ENCODE measurements around the gene TMEM109.

TMEM109 gene, protein sequence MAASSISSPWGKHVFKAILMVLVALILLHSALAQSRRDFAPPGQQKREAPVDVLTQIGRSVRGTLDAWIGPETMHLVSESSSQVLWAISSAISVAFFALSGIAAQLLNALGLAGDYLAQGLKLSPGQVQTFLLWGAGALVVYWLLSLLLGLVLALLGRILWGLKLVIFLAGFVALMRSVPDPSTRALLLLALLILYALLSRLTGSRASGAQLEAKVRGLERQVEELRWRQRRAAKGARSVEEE

DNA sequence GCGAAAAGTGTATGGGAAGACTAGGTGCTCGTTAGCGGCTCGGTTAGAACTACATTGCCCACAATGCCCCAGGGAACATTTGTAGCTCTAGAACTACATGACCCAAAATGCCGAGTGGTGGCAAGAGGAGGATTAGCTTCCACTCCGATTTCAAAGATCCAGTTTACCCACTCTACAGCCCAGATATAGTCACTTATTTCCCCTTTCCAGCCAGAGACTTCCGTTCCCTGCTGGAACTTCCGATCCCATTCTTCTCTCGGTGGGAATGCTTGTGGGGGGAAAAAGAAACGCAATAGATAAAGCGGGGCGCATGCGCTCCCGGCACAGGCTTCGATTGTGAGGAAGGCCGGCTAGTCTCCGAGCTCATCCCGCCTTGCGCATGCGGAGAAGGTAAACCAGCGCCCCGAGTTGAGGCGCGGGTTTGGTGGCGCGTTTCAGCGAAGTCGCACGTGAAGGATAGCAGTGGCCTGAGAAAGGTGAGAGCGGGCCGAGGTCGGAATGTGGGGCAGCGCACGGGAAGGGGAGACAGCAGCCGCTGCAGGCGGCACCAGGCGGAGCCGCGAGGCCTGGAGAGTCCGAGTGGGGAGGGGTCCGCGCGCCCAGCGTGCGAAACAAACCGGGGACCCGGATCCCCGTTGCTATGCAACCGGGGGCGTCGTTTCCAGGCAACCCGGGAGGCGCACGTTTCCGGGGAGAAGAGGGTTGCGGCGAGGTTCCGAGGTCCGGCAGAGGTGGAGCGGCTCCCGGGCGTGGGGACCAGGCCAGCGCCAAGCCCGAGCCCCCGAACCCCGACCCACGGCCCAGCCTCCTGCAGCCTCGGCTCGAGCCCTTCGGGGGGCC, at the start of gene TMEM109:
TSS of gene TMEM109 (plus strand) at position 366 of the 840 bp plus-strand sequence. CDS start 5,536 bp downstream, outside the sequence.
- Mint-ChIP-seq H3K9me3 (no peaks in the 10 kb centered on the region), H3K4me3 (peak within 1 kb of the TSS; percentile 95 to 98 (median 97)), H3K27me3 (ENCODE audit: low read depth) (no peaks in the 10 kb centered on the region), H3K36me3 (ENCODE audit: low read depth) (peaks cover 3% of the 10 kb centered on the region), H3K27ac (peak within 1 kb of the TSS; percentile 97), H3K4me1 (peaks cover 51% of the 10 kb centered on the region)
- TF ChIP-seq, protein P1, sequence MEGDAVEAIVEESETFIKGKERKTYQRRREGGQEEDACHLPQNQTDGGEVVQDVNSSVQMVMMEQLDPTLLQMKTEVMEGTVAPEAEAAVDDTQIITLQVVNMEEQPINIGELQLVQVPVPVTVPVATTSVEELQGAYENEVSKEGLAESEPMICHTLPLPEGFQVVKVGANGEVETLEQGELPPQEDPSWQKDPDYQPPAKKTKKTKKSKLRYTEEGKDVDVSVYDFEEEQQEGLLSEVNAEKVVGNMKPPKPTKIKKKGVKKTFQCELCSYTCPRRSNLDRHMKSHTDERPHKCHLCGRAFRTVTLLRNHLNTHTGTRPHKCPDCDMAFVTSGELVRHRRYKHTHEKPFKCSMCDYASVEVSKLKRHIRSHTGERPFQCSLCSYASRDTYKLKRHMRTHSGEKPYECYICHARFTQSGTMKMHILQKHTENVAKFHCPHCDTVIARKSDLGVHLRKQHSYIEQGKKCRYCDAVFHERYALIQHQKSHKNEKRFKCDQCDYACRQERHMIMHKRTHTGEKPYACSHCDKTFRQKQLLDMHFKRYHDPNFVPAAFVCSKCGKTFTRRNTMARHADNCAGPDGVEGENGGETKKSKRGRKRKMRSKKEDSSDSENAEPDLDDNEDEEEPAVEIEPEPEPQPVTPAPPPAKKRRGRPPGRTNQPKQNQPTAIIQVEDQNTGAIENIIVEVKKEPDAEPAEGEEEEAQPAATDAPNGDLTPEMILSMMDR (IDR thresholded peaks at IDR 0.05; ENCODE audit: unreplicated experiment in 3 of 3), result no peak

DNA sequence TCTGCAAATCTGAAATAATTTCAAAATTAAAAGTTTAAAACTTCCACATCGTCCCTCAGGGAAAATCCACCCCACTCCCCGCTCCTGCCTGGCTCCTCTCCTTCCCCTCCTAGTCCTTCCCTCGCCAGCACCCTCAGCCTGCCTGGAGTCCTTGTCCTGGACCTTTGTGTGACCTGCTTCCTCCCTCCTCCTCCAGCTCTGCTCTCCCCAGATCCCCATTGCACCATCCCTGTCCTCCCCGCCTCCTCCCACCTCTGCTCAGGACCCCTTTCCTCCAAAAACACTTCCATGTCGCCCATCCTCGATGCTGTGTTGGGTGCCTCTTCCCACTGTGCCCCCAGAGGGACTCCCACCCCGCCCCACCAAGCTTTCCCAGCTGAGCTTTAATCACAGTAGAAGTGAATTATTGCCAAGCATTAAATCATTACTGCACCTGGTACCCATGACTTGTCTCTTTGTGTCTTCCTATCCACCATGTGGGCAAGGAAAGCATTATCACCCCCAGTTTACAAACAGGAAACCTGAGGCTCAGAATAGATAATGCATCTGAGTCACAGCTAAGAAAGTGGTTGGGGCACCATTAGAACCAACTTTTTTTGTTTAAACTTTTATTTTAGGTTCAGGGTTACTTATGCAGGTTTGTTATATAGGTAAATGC, 49.0 kb upstream of the TMEM109 start:
- Mint-ChIP-seq H3K36me3 (ENCODE audit: low read depth) (no peaks in the 10 kb centered on the region), H3K27me3 (ENCODE audit: low read depth) (no peaks in the 10 kb centered on the region), H3K27ac (peak overlapping the region in 2 of 3 experiments; percentile 79 to 91), H3K9me3 (no peaks in the 10 kb centered on the region), H3K4me1 (peaks cover 32% of the 10 kb centered on the region), H3K4me3 (no peak overlapping the region)
- TF ChIP-seq, protein P1 (IDR thresholded peaks at IDR 0.05; ENCODE audit: unreplicated experiment in 3 of 3), result no peak

DNA sequence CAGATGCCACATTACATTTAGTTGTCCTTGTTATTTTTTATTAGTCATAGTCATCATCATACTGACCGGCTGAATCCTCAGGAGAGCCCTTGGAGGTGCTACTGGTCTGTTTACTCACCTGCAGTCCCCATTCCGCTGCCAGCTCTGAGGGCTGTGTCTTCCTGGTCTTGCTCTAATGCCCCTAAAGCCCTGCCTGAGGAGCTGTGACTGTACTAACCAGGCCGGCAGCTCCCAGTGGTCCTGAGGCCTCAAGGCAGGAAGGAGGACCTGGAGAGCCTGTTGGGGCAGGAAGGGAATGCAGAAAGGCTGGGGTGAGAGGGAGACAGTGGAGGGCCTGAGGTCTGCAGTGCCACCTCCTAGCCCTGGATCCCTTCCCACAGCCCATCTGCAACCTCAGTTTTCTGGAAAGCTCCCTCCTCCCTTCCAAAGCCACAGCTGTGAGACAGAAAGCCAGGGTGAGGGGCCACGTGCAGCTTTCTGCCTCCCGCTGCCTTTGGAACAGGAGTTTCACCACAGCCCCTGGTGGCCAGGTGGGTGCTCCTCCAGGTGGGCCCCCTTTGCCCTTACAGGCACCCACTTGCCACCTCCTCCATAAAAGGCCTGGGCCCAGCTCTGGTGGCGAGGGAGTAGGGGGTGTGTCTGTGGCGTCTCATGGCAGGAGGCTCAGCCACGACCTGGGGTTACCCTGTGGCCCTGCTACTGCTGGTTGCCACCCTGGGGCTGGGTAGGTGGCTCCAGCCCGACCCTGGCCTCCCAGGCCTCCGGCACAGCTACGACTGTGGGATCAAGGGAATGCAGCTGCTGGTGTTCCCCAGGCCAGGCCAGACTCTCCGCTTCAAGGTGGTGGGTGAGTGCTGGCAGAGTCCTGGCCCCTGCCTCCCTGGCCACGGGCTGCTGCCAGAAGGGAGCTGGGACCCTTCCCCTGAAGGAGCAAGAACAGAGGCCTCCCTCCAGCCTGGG, 46.8 kb upstream of the TMEM109 start, which contains the start of gene ZP1:
TSS of gene ZP1 (plus strand) at position 632 of the 960 bp plus-strand sequence. CDS start at position 652, 20 bp downstream.
- Mint-ChIP-seq H3K27me3 (ENCODE audit: low read depth) (no peaks in the 10 kb centered on the region), H3K4me1 (peaks cover 36% of the 10 kb centered on the region), H3K27ac (peak within 1 kb of the TSS; percentile 37 to 61 (median 40)), H3K36me3 (ENCODE audit: low read depth) (no peaks in the 10 kb centered on the region), H3K4me3 (no peak within 1 kb of the TSS), H3K9me3 (no peaks in the 10 kb centered on the region)
- TF ChIP-seq, protein P1 (IDR thresholded peaks at IDR 0.05; ENCODE audit: unreplicated experiment in 3 of 3), result no peak

DNA sequence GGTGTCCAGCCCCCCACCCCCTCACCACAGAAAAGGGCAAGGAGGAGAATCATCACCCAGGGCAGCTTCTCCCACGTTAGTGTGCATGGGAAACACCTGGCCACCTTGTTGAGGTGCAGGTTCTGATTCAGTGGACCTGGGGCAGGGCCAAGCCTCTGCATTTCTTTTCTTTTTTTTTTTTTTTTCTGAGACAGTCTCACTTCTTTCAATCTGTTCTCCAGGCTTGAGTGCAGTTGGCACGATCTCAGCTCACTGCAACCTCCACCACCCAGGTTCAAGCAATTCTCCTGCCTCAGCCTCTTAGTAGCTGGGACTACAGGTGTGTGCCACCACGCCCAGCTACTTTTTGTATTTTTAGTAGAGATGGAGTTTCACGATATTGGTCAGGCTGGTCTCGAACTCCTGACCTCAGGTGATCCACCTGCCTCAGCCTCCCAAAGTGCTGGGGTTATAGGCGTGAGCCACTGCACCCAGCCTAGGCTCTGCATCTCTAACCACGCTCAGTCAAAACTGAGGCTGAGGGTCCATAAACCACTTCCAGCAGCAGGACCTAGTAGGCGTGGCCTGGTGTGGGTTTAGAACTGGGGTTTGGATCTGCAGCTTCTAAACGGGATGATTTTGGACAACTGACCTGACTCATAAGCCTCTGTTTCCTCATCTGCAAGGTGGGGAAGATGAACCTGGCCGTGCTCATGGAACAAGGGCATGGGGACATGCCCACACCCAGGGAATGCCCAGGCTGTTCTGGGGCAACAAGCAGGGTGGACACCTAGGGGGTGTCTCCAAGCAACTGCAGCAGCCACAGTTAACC, 45.9 kb upstream of the TMEM109 start:
- TF ChIP-seq, protein P1 (IDR thresholded peaks at IDR 0.05; ENCODE audit: unreplicated experiment in 3 of 3), result no peak
- Mint-ChIP-seq H3K4me3 (no peak overlapping the region), H3K4me1 (peaks cover 33% of the 10 kb centered on the region), H3K27ac (no peak overlapping the region), H3K9me3 (no peaks in the 10 kb centered on the region), H3K36me3 (ENCODE audit: low read depth) (no peaks in the 10 kb centered on the region), H3K27me3 (ENCODE audit: low read depth) (no peaks in the 10 kb centered on the region)

Data from nephron (organoid).